GM19372 (cell line): ENCODE measurements around the gene ISY1.
A peak's percentile ranks its signal among the peaks of the same experiment; 100 is the strongest.
"Not testable (repeated sequence)": the region's sequence is repeated elsewhere in the genome, so short reads cannot be mapped to it uniquely, and the experiment has no call there.

Experiments
- ATAC-seq: cut with Tn5 transposase; IDR thresholded peaks from one replicate; pipeline ENCODE4 v1.9.1; 2021; ENCODE audit warnings: mild to moderate bottlenecking, low read depth, moderate library complexity; ENCODE audit not compliant: unreplicated experiment

Gene ISY1

DNA sequence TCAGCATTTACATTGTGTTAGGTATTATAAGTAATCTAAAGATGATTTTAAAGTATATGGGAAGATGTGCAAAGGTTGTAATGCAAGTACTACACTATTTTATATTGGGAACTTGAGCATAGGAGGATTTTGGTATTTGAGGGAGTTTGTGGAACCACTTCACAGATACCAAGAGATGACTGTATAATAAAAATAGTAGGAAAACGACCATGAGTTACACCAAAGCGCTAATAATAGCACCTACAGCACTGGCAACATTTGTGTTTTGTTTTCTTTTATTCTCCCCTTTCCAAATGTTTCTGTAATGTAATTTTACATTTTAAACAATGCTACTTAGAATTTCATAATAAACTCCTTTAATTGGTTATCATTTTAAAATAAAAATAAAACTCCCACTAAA lies 12.3 kb upstream of the ISY1 start:
- no peak for ATAC-seq

DNA sequence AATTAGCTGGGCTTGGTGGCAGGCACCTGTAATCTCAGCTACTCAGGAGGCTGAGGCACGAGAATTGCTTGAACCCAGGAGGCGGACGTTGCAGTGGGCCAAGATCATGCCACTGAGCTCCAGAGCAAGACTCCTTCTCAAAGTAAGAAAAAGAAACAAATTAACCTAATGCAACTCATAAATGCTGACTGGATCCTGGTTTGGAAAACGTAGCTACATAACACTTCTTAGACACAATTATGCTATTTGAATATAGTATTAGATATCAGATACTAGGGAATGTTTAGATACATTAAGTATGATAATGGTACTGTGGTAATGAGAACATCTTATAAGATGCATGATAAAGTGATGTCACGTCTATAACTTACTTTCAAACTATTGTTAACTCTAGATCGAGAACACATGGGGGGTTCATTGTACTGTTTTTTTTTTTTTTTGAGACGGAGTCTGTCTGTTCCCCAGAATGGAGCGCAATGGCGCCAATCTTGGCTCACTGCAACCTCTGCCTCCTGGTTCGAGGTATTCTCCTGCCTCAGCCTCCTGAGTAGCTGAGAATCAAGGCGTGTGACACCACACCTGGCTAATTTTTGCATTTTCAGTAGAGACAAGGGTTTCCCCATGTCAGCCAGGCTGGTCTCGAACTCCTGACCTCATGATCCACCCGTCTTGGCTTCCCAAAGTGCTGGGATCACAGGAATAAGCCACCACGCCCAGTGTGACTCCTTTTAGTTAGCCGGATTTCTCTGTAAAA lies 5.9 kb upstream of the ISY1 start:
- no peak for ATAC-seq

DNA sequence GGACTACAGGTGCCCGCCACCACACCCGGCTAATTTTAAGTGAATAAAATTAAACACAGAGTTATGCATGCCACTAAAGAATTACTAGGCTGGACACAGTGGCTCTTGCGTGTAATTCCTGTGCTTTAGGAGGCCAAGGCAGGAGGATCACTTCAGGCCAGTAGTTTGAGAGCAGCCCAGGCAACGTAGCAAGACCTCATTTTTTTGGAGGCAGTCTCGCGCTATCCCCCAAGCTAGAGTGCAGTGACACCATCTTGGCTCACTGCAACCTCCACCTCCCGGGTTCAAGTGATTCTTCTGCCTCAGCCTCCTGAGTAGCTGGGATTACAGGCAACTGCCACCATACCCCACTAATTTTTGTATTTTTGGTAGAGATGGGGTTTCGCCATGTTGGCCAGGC lies 4.7 kb upstream of the ISY1 start:
- not testable (repeated sequence) for ATAC-seq

DNA sequence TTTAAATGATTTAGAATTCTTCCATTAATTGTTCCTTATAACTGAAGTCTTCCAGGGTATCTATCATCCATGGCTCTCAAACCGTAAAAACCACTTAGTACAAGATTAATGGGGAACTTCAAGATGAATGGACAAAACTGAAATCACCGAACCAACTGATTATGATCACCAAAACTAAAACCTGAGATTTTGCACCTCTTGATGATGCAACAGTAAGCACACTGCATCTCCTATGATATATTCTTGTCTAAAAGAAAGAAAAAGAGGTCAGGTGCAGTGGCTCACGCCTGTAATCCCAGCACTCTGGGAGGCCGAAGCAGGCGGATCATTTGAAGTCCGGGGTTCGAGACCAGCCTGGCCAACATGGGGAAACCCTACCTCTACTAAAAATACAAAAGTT lies 3.6 kb upstream of the ISY1 start:
- no peak for ATAC-seq

DNA sequence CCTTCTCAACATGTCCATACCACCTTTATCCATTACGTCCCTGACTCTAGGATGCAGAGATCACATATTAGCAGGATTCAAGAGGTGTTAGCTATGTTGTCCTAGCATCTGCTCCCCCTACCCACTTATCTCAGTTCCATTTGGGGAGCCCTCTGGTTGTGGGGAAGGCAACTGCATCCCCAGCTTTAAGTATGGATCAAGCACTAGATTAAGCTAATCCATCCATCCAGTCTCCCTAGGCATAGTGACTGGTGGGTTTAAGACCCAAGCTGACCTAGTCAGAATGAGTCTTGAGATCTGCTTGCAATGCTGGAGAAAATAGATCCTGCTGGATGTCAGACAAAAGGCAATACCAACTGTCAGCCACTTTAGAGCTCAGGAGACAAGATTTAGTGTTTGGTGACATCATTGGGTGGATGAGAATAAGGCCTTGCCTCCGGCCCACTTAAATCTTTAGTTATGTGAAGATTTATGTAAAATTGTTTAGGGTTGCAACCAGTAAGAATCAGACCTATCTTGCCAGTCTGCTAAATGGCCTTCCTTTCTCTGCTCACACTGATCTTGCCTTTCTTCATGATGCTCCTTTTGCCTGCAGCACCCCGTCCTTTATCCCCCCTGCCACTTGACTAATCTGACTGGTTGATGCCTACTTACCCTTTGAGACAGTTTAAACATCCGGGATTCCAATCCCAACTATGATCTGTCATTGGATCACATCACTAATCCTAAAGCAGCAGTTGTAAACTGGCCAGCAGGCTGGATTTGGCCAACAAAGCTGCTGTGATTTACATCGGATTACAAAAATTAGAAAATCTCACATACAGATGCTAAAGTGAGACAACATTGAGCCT lies 2.1 kb upstream of the ISY1 start:
- ATAC-seq = no peak

DNA sequence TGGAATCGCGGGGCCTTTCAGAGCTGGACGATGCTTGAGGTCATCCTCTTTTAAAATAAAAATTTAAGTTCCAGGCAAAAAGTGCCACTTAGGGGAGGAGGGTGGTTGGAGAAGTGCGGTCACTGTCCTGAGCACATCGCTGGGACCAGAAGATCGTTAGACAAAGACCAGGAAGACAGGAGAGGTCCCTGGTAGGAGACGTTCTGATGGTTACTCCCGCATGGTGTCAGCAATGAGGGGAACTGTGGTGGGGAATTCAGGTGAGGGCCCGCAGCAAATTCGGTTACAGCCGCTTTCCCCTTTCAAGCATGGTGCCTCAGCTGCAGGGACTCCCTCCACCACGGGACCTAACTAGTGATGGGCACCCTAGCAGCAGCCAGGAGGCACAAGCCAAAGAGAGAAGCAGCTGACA lies 1.0 kb upstream of the ISY1 start:
- ATAC-seq = peak; percentile 1

DNA sequence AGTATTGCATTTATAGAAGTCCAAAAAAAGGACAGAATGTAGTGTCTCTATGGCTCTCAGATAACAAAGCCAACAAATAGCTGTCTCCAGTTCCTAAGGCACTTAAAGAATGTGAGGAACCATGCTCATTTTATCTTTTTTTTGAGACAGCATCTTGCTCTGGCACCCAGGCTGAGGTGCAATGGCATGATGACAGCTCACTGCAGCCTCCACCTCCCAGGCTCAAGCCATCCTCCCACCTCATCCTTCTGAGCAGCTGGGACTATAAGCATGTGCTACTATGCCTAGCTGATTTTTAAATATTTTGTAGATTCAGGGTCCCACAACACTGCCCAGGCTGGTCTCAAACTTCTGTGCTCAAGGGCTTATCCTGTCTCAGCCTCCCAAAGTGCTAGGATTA lies 16.1 kb downstream of the ISY1 start:
- ATAC-seq = no peak

DNA sequence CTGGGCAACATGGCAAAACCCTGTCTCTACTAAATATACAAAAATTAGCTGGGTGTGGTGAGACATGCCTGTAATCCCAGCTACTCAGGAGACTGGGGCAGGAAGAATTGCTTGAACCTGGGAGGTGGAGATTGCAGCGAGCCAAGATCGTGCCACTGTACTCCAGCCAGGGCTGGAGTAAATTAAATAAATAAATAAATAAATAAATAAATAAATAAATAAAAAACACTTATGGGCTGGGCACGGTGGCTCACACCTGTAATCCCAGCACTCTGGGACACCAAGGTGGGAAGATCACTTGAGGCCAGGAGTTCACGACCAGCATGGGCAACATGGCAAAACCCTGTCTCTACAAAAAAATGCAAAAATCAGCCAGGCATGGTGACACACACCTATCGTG lies 19.9 kb downstream of the ISY1 start:
- ATAC-seq = not testable (repeated sequence)

DNA sequence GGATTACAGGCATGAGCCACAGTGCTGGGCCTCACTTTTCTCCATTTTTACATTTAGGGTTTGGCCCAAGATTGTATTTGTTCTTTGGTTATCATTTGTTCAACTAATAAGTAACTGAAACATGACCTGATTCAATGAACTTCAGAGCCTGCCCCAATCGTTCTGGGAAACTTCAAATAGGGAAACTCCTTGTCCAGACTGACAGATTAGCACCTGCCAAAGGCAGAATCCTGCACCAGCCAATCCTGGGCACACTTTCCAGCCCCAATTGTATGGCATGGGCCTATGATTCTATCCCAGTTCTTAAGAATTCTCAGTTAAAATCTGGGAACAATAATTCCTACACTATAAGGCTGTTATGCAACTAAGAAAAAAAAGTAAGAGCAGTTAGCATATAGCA lies 21.0 kb downstream of the ISY1 start:
- ATAC-seq = no peak

DNA sequence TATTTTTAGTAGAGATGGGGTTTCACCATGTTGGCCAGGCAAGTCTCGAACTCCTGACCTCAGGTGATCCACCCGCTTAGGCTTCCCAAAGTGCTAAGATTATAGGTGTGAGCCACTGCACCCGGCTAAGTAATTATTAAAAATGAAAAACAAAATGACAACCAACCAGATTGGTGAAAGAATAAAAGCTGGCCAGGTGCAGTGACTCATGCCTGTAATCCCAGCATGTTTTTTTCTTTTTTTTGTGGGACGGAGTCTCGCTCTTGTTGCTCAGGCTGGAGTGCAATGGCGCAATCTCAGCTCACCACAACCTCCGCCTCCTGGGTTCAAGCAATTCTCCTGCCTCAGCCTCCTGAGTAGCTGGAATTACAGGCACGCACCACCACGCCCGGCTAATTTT lies 24.6 kb downstream of the ISY1 start:
- not testable (repeated sequence) for ATAC-seq

DNA sequence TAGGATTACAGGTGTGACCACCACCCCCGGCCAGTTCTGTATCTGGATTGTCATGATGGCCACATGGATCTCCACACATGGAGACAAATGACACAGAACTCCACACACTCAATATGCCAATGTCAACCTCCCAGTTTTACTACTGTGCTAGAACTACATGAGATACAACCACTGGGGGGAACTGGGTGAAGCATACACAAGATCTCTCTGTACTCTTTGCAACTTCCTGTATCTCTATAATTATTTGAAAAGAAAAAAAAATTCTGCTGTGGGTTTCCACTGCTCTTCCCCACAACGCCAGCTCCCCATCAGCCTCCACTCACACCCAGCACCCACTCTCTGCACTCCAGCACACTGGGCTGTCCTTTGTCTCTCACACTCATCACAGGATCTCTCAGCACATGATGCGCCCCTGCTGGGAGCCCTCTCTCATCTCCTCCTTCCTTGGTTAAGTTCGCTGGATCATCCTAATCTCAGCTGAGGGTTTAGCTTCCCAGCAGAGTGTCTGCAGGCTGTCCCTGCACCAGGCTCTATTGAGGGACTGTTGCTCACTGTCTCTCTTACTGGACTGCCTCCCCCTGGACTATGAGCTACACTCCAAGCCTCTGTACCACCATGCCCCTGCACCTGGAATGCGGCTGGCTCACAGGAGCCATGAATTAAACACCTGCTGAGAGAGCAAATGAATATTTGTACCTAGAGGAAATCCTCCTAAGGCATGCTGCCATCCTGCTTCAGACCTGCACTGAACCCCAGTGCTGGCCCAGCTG lies 28.6 kb downstream of the ISY1 start:
- ATAC-seq = no peak

DNA sequence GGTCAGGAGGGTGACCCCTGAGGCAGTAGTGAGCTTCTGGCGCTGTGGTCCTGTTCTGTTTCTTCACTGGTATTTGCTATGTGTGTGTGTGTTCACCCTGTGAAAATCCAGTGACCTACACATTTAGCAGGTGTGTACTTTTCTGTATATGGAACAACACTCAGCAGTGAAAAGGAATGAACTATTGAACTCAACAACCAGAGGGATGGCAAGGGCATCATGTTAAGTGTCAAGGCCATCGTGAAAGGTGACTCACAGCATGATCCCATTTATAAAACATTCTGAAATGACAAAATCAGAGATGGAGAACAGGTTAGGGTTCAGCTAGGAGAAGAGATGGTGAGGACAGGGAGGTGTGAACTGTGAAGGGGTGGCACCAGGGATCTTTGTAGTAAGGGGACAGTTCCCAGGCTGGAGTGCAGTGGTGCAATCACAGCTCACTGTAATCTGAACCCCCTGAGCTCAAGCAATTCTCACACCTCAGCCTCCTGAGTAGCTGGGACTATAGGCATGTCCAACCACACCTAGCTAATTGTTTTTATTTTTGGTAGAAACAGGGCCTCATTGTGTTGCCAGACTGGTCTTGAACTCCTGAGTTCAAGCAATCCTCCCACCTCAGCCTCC lies 29.3 kb downstream of the ISY1 start:
- ATAC-seq = no peak

DNA sequence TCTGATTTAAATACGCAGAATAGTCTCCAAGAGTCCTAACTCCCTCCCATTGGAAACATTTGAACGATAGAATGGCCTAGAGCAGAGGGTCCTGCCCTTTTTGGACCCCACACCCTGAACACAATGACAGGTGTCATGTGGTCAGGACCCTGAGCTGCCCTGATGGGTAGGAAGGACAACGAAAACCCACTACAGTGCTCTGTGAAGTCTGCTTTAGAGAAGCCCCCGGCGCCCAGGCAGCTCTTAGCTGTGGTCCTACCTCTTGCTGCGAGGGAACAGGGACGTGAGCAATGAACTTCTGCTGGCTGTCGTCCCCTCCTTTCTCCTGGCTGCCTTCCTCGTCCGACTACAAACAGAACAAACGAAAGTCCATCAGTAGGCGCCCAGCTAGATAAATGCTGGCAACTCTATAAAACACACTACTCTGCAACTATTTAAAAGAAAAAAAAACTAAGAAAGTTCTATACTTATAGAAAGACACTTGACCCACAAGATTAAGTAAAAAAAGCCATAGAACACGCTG lies 30.5 kb downstream of the ISY1 start:
- no peak for ATAC-seq

DNA sequence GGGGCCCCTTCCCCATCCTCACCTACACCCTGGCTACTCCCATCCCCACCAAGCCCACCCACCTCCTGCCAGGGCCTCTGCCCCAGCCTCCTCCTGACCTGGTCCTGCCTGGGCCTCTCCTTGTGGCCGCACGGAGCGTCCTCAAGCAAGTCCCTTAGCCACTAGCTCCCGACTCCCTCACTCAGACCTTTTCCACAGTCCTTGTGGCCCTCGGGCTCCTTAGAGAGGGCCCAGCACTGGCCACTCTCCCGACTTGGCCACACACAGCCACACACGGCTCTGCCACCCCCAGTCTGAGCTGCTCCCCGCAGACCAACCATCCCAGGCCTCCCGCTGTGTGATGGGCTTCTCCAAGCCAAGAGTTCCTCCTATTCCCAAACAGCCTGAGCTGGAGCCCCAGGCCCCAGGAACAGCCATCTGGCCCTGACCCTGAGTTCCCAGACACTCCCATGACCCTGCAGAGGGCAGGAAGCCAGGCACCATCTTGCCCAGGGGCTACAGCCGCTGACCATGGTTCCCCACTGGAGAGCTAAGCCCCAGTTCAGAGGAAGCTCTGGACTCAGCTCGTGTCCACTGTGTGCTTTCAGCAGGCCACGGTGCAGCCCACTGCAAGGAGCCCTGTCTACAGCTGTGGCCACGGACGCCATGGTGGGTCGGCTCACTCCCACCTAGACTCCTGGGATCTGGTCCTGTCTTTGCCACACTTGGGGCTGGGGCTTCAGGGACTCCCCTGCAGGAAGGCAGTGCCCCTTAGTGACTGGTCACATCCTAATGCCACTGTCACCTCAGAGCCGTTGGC lies 32.3 kb downstream of the ISY1 start:
- no peak for ATAC-seq

DNA sequence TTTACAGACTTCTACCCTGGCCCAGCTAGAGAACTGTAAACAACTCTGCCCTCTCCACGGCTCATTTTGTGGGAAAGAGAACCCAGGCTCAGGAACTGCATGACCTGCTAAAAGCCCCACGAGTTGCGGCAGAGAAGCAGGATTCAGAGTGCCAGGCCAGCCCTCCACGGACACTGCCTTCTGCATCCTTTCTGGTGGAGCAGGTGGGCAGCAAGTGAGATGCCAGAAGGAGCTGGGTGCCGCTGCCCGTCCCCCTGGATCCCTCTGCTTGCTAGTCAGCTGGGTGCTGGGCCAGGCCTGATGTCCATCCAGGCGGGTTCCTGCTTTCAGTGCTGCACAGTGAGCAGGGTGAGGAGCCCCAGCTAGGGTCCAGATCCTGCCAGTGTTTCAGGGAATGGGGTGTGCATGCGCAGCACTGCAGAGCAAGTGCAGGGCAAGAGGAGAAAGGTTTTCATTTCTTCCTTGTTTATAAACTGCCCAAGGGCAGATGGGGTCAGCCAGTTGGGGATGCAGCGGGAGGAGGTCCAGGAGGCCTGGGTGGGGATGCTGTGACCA lies 34.1 kb downstream of the ISY1 start:
- ATAC-seq = no peak

DNA sequence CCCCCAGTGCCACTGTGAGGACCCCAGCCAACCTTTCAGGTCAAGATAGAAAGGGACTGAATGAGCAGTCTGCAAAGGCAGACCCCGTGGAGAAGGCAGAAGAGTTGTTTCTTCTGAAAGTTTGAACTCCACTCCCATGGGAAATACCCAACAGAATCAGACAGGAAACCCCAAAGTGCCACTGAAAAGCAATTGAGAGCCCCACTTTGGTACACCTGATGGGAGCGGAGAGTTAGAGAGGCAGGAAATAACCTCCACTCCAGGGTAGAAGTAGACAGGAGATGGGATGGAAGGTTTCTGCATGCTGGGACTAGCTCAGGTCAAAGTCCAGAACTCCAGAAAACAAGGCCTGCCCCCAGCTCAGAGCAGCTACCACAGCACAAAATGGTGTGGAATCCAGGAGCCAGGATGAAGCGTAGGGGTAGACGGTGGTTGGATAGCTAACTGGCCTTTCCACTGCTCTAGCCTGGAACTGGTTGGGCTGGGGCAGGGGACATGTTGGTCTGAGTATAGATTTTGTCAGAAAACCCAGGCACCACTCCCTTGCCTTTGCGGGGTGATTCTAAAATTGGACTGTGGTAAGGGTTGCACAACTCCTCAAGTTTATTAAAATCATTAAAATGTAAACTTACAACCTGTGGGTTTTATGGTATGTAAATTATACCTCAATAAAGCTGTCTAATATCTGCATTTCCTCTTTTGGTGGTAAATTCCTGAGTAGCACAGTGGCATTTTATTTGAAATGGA lies 37.4 kb downstream of the ISY1 start:
- ATAC-seq = no peak

DNA sequence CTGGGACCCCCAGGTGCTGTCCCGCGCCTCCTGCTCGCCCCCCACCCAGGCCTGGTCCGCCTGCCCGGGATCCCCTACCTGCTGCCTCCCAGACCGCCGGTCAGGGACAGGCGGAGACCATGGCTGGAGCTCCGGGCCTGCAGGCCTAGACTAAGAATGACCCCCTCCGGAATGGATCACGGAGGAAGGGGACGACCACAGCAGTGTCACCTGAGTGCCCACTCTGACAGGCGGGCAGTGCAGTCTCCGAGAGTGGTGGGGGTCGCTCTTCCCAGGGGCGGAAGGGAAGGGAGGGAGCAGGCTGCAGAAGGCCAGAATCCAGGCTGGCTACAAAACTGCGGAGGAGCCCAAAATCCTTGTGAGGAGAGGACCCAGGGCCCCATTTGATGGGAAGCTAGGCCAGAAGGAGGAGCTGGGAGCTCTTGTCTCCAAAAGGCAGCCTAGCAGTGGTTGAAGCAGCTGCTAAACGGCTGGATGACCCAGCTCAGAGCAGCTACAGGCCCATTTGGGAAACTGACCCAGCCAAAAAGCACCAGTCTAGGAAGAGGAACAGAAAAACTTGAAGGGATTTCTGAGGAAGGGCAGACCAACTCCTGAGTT lies 38.4 kb downstream of the ISY1 start:
- ATAC-seq = no peak

DNA sequence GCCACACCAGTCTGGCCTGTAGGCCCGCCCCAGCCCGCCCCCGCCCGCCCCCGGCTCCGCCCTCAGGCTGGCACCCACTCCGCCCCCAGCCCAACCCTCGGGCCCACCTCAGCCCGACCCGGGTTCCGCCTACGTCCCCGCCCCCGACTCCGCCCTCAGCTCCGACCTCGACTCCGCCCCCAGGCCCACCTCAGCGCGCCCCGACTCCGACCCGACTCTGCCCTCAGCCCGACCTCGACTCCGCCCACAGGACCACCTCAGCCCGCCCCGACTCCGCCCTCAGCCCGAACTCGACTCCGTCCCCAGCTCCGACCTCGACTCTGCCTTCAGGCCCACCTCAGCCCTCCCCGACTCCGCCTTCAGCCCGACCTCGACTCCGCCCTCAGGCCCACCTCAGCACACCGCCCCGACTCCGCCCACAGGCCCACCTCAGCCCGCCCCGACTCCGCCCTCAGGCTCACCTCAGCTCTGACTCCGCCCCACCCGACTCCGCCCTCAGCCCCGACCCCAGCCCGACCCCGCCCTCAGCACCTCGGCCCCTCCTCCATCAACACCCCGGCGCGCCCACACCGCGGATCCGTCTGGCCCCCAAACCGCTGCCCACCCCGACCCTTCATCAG lies 39.0 kb downstream of the ISY1 start, which contains the start of gene RAB43:
Gene RAB43, minus strand, starts transcription at position 13 of the 620 bp plus-strand sequence. CDS start 315 bp downstream, outside the sequence.
- peak; percentile 39 for ATAC-seq
